ENCODE measurements around the gene ACRV1. TPM values are rescaled to one million over a fixed set of nuclear protein-coding genes. Genes with fewer than 3 reads are reported as not detected.

Gene ACRV1
- total and polyA plus RNA-seq, 2 of the 13 experiments (the other 11 are each of a cell fraction or from before 2014, with no cell fraction given) = not detected

- TF ChIP-seq ZNF407 (CRISPR knock-in tag; IDR thresholded peaks at IDR 0.05; ENCODE audit: not compliant biosample characterization) (peak; percentile 35), ZNF281 (CRISPR knock-in tag; IDR thresholded peaks at IDR 0.05; ENCODE audit: borderline replicate concordance) (peak; percentile 27; the same call in 1 of the 2 replicates), NPAS2 (CRISPR knock-in tag; IDR thresholded peaks at IDR 0.05; ENCODE audit: borderline replicate concordance) (peak; percentile 81; the same call in 1 of the 2 replicates), BRF2 (CRISPR knock-in tag; IDR thresholded peaks at IDR 0.05) (0 out of 2 replicates have a peak, but pooled peaks have one; percentile 84), KDM4B (CRISPR knock-in tag; IDR thresholded peaks at IDR 0.05) (0 out of 2 replicates have a peak, but pooled peaks have one; percentile 14), ZNF33B (CRISPR knock-in tag; IDR thresholded peaks at IDR 0.05) (no peak), ZBTB34 (CRISPR knock-in tag; IDR thresholded peaks at IDR 0.05) (peak; percentile 23; the same call in 1 of the 2 replicates), SMAD3 (CRISPR knock-in tag; IDR thresholded peaks at IDR 0.05) (peak; percentile 6; the same call in 1 of the 2 replicates), ZFP82 (CRISPR knock-in tag; IDR thresholded peaks at IDR 0.05; ENCODE audit: borderline replicate concordance) (no peak), ZFP41 (CRISPR knock-in tag; IDR thresholded peaks at IDR 0.05; ENCODE audit: borderline replicate concordance) (0 out of 2 replicates have a peak, but pooled peaks have one; percentile 82), ZNF24 (IDR thresholded peaks at IDR 0.05) (no peak), ZBTB20 (CRISPR knock-in tag; IDR thresholded peaks at IDR 0.05; ENCODE audit: borderline replicate concordance, low read depth) (peak; percentile 77; the same call in 1 of the 2 replicates), ZBTB38 (CRISPR knock-in tag; IDR thresholded peaks at IDR 0.05) (0 out of 2 replicates have a peak, but pooled peaks have one; percentile 76), ZKSCAN8 (CRISPR knock-in tag; IDR thresholded peaks at IDR 0.05; ENCODE audit: borderline replicate concordance) (peak; percentile 54; the same call in 1 of the 2 replicates), POLR2A (IDR thresholded peaks at IDR 0.05; ENCODE audit: insufficient read depth in 1 of 2, low read depth in 2 of 2, low read length in 2 of 2) (no peak), GZF1 (CRISPR knock-in tag; IDR thresholded peaks at IDR 0.05) (peak; percentile 88; the same call in 1 of the 2 replicates)
Observed at GRCh38 chr11:125625225-125625629, 55.4 kb downstream of the ACRV1 start (continued).

Data from HepG2 (cell line).